OCI-LY7 (cell line): ENCODE measurements around the gene GPSM3.

ENCODE experiments used
- EZH2phosphoT487 ChIP-seq: fragments of 200-600 bp; sonication (generic); IDR thresholded peaks from 2 replicates; pipeline ENCODE4 v1.6.1; 2018; ENCODE audit warnings: low read depth, borderline replicate concordance, mild to moderate bottlenecking, mixed run types, antibody characterized with exemption, low read length, moderate library complexity, mixed read lengths
- TF ChIP-seq, protein P1 (sequence below): fragments of 200-600 bp; sonication (generic); conservative IDR thresholded peaks from 2 replicates; pipeline ENCODE4 v1.5.1; 2014; ENCODE audit warnings: mild to moderate bottlenecking, antibody characterized with exemption, low read length, moderate library complexity, mixed read lengths

DNA sequence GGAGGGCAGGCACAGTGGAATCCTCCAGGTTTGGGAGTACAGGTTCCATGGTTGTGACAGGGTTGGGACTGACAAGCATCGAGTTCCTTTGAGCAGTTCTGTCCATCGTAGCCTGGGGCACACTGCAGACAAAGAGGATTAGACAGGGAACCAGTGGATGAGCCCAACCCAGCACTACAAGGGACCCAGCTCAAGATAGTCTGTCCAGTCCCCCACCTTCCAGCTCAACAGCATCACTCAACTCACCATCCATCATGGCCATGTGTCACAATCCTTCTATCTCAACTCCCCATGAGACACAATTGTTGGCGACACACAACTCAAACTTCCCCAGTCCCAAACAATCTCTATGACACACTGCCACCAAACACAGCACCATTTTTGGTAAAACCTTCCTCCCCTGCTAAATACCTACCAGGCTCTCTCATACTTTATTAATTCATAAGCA lies 11.8 kb upstream of the GPSM3 start:
- TF ChIP-seq, protein P1, sequence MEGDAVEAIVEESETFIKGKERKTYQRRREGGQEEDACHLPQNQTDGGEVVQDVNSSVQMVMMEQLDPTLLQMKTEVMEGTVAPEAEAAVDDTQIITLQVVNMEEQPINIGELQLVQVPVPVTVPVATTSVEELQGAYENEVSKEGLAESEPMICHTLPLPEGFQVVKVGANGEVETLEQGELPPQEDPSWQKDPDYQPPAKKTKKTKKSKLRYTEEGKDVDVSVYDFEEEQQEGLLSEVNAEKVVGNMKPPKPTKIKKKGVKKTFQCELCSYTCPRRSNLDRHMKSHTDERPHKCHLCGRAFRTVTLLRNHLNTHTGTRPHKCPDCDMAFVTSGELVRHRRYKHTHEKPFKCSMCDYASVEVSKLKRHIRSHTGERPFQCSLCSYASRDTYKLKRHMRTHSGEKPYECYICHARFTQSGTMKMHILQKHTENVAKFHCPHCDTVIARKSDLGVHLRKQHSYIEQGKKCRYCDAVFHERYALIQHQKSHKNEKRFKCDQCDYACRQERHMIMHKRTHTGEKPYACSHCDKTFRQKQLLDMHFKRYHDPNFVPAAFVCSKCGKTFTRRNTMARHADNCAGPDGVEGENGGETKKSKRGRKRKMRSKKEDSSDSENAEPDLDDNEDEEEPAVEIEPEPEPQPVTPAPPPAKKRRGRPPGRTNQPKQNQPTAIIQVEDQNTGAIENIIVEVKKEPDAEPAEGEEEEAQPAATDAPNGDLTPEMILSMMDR = no peak
- TF ChIP-seq EZH2phosphoT487 = no peak
